Measurements from ENCODE around the gene TPCN2. TPM values are rescaled to one million over a fixed set of nuclear protein-coding genes. Genes with fewer than 3 reads are reported as not detected.
A peak's percentile ranks its signal among the peaks of the same experiment; 100 is the strongest.

Gene TPCN2
- total RNA-seq, 1 donor from 2014 or later, result 4.5 TPM

GRCh38 chr11:69104212-69104855 lies 55.6 kb downstream of the TPCN2 start:
- DNase-seq (ENCODE audit: low read depth) (no peak), FAIRE-seq (no peak)
- no peak for TF ChIP-seq CTCF (IDR thresholded peaks at IDR 0.05; ENCODE audit: insufficient read depth, low read length, severe bottlenecking)

GRCh38 chr11:69104856-69105395 lies 56.2 kb downstream of the TPCN2 start:
- Histone ChIP-seq H3K4me3 (ENCODE audit: low read depth, low read length) (no peak overlapping the region), H3K36me3 (ENCODE audit: control insufficient read depth, insufficient read depth, low read length) (no peaks in the 10 kb centered on the region), H3K27me3 (ENCODE audit: control insufficient read depth, insufficient read depth, low read length) (peaks cover 3% of the 10 kb centered on the region)
- no peak for TF ChIP-seq CTCF (IDR thresholded peaks at IDR 0.05; ENCODE audit: insufficient read depth, low read length, severe bottlenecking)
- FAIRE-seq (peak; percentile 23), DNase-seq (ENCODE audit: low read depth) (no peak)

More at GRCh38 chr11:69104212-69104855, 55.6 kb downstream of the TPCN2 start:
- Histone ChIP-seq H3K36me3 (ENCODE audit: control insufficient read depth, insufficient read depth, low read length) (no peaks in the 10 kb centered on the region), H3K4me3 (ENCODE audit: low read depth, low read length) (no peak overlapping the region), H3K27me3 (ENCODE audit: control insufficient read depth, insufficient read depth, low read length) (peaks cover 3% of the 10 kb centered on the region)

- FAIRE-seq (no peak), DNase-seq (ENCODE audit: low read depth) (no peak)
- Histone ChIP-seq H3K36me3 (ENCODE audit: control insufficient read depth, insufficient read depth, low read length) (no peaks in the 10 kb centered on the region), H3K4me3 (ENCODE audit: low read depth, low read length) (no peak overlapping the region), H3K27me3 (ENCODE audit: control insufficient read depth, insufficient read depth, low read length) (peaks cover 3% of the 10 kb centered on the region)
- TF ChIP-seq CTCF (IDR thresholded peaks at IDR 0.05; ENCODE audit: insufficient read depth, low read length, severe bottlenecking), result no peak
These were observed 56.8 kb downstream of the TPCN2 start for GRCh38 chr11:69105461-69106030.

- no peak for TF ChIP-seq CTCF (IDR thresholded peaks at IDR 0.05; ENCODE audit: insufficient read depth, low read length, severe bottlenecking)
- DNase-seq (ENCODE audit: low read depth) (no peak), FAIRE-seq (no peak)
- Histone ChIP-seq H3K36me3 (ENCODE audit: control insufficient read depth, insufficient read depth, low read length) (no peaks in the 10 kb centered on the region), H3K27me3 (ENCODE audit: control insufficient read depth, insufficient read depth, low read length) (peaks cover 3% of the 10 kb centered on the region), H3K4me3 (ENCODE audit: low read depth, low read length) (no peak overlapping the region)
These were observed 57.5 kb downstream of the TPCN2 start for GRCh38 chr11:69106031-69106811.

- FAIRE-seq, result peak; percentile 72
- H3K27me3 ChIP-seq (ENCODE audit: control insufficient read depth, insufficient read depth, low read length), result peaks cover 3% of the 10 kb centered on the region
- no peaks in the 10 kb centered on the region for H3K36me3 ChIP-seq (ENCODE audit: control insufficient read depth, insufficient read depth, low read length)
- H3K4me3 ChIP-seq (ENCODE audit: low read depth, low read length), result no peak overlapping the region
- TF ChIP-seq CTCF (IDR thresholded peaks at IDR 0.05; ENCODE audit: insufficient read depth, low read length, severe bottlenecking), result no peak
- no peak for DNase-seq (ENCODE audit: low read depth)
These were observed 58.7 kb downstream of the TPCN2 start for GRCh38 chr11:69107413-69107812.

All from bronchial epithelial cell (primary cell).